AG10803 (cell line): Measurements from ENCODE around the gene TPM1.

Experiments used
- DNase-seq: peaks from one replicate; pipeline ENCODE4 v3.0.0; 2010; ENCODE audit warnings: low read depth
- H3K4me3 ChIP-seq: 2 replicates; pipeline ENCODE4 v1.5.1; 2011; ENCODE audit warnings: mild to moderate bottlenecking, low read length, control low read depth
- CTCF ChIP-seq: conservative IDR thresholded peaks from 2 replicates; pipeline ENCODE4 v1.5.1; 2011; ENCODE audit warnings: mild to moderate bottlenecking, low read length, control low read depth, inconsistent platforms

The TPM1 gene

GRCh38 chr15:63082366-63082765 is 39.8 kb downstream of the TPM1 start:
- no peak for TF ChIP-seq CTCF
- no peak overlapping the region for H3K4me3 ChIP-seq
- no peak for DNase-seq

GRCh38 chr15:63083044-63083443 is 40.5 kb downstream of the TPM1 start:
- no peak overlapping the region for H3K4me3 ChIP-seq
- TF ChIP-seq CTCF = no peak
- no peak for DNase-seq

- DNase-seq = no peak
- no peak overlapping the region for H3K4me3 ChIP-seq
- no peak for TF ChIP-seq CTCF
These were observed 41.0 kb downstream of the TPM1 start for GRCh38 chr15:63083541-63083940.

- H3K4me3 ChIP-seq = no peak overlapping the region
- TF ChIP-seq CTCF = no peak
- no peak for DNase-seq
These were observed 42.3 kb downstream of the TPM1 start for GRCh38 chr15:63084806-63085205.

GRCh38 chr15:63085289-63085688 is 42.7 kb downstream of the TPM1 start:
- DNase-seq = no peak
- H3K4me3 ChIP-seq = no peak overlapping the region
- no peak for TF ChIP-seq CTCF

GRCh38 chr15:63086271-63086670 is 43.7 kb downstream of the TPM1 start:
- peak; percentile 71 for DNase-seq
- no peak for TF ChIP-seq CTCF
- no peak overlapping the region for H3K4me3 ChIP-seq

GRCh38 chr15:63086947-63087346 is 44.4 kb downstream of the TPM1 start:
- no peak overlapping the region for H3K4me3 ChIP-seq
- peak; percentile 63 for DNase-seq
- no peak for TF ChIP-seq CTCF
